DOHH2 (cell line): Measurements from ENCODE around the gene GTF2F2.

Experiments
- CTCF ChIP-seq: fragments of 200-600 bp; sonication (generic); IDR thresholded peaks from one replicate; pipeline ENCODE4 v1.5.1; 2014; ENCODE audit warnings: antibody characterized with exemption, mild to moderate bottlenecking, low read depth, low read length; ENCODE audit not compliant: poor library complexity, severe bottlenecking
- EZH2phosphoT487 ChIP-seq: fragments of 200-600 bp; sonication (generic); IDR thresholded peaks from 2 replicates; pipeline ENCODE4 v1.6.1; 2017; ENCODE audit warnings: borderline replicate concordance, mild to moderate bottlenecking, antibody characterized with exemption, low read length, moderate library complexity, mixed read lengths

GRCh38 chr13:45258334-45258675, 138.0 kb downstream of the GTF2F2 start:
- TF ChIP-seq CTCF (no peak), EZH2phosphoT487 (no peak)
